WTC11 (cell line): ENCODE data around the gene NHLH2. TPM values are rescaled to one million over a fixed set of nuclear protein-coding genes. Genes with fewer than 3 reads are reported as not detected.
A peak's percentile ranks its signal among the peaks of the same experiment; 100 is the strongest.

Source experiments
- ATAC-seq: fragments of 200-7000 bp; cut with Tn5 transposase; 2 replicates; pipeline ENCODE4 v1.10.0; 2021; ENCODE audit warnings: mild to moderate bottlenecking, moderate library complexity
- CTCF ChIA-PET: fragments of 300-600 bp; sonication (Branson Sonifier 250); formaldehyde crosslinking; loops from one replicate; lab custom pipeline; 2021; ENCODE audit warnings: antibody characterized with exemption; lab: Charles Lee
- POLR2A ChIA-PET: fragments of 350-600 bp; sonication (Branson Sonifier 250); formaldehyde crosslinking; loops from one replicate; lab custom pipeline; 2021; ENCODE audit warnings: antibody characterized with exemption; lab: Charles Lee
- DNase-seq: peaks from one replicate; pipeline ENCODE4 v3.0.0; 2021; ENCODE audit warnings: low spot score
- H3K27ac Mint-ChIP-seq: 2 replicates; pipeline ENCODE4 v1.8.0; 2021; ENCODE audit warnings: mixed read lengths
- H3K27me3 Mint-ChIP-seq: 2 replicates; pipeline ENCODE4 v1.8.0; 2021; ENCODE audit warnings: low read depth, mild to moderate bottlenecking, moderate library complexity, mixed read lengths
- H3K36me3 Mint-ChIP-seq: 2 replicates; pipeline ENCODE4 v1.8.0; 2021; ENCODE audit warnings: mixed read lengths
- H3K4me1 Mint-ChIP-seq: 2 replicates; pipeline ENCODE4 v1.8.0; 2022; ENCODE audit warnings: mixed read lengths
- H3K4me3 Mint-ChIP-seq: 2 replicates; pipeline ENCODE4 v1.8.0; 2021; ENCODE audit warnings: mild to moderate bottlenecking, moderate library complexity, mixed read lengths
- H3K9me3 Mint-ChIP-seq: 2 replicates; pipeline ENCODE4 v1.8.0; 2021; ENCODE audit warnings: mixed read lengths
- E2F5 ChIP-seq: sonication (generic); formaldehyde crosslinking; IDR thresholded peaks from 2 replicates; pipeline ENCODE4 v1.8.1; 2022; ENCODE audit warnings: mild to moderate bottlenecking, moderate library complexity, missing genetic modification reagents
- ERG ChIP-seq: fragments of 250-450 bp; sonication (Bioruptor Pico); IDR thresholded peaks from 2 replicates; pipeline ENCODE4 v1.8.0; 2021; ENCODE audit warnings: mild to moderate bottlenecking
- FOXP1 ChIP-seq: sonication (generic); formaldehyde crosslinking; IDR thresholded peaks from 2 replicates; pipeline ENCODE4 v1.8.0; 2022; ENCODE audit warnings: missing genetic modification reagents, mild to moderate bottlenecking, moderate library complexity, borderline replicate concordance
- FOXP4 ChIP-seq: sonication (generic); formaldehyde crosslinking; IDR thresholded peaks from 2 replicates; pipeline ENCODE4 v1.8.0; 2022; ENCODE audit warnings: mild to moderate bottlenecking, missing genetic modification reagents
- GRHL2 ChIP-seq: fragments of 250-450 bp; sonication (Bioruptor Pico); IDR thresholded peaks from 2 replicates; pipeline ENCODE4 v1.8.0; 2022; ENCODE audit warnings: mild to moderate bottlenecking, moderate library complexity; ENCODE audit not compliant: insufficient replicate concordance, severe bottlenecking
- NFE2L1 ChIP-seq: sonication (generic); formaldehyde crosslinking; IDR thresholded peaks from 2 replicates; pipeline ENCODE4 v1.8.1; 2023; ENCODE audit warnings: missing genetic modification reagents
- NR3C1 ChIP-seq: sonication (generic); formaldehyde crosslinking; conservative IDR thresholded peaks from 2 replicates; pipeline ENCODE4 v1.8.1; 2023; ENCODE audit warnings: low read depth, mild to moderate bottlenecking, missing genetic modification reagents
- PRDM15 ChIP-seq: sonication (generic); formaldehyde crosslinking; IDR thresholded peaks from 2 replicates; pipeline ENCODE4 v1.8.0; 2022; ENCODE audit warnings: missing genetic modification reagents
- STAT6 ChIP-seq: sonication (generic); formaldehyde crosslinking; conservative IDR thresholded peaks from 2 replicates; pipeline ENCODE4 v1.8.1; 2023; ENCODE audit warnings: mild to moderate bottlenecking, low read depth, missing genetic modification reagents, moderate library complexity
- ZNF219 ChIP-seq: sonication (generic); formaldehyde crosslinking; IDR thresholded peaks from 2 replicates; pipeline ENCODE4 v1.8.0; 2023; ENCODE audit warnings: missing genetic modification reagents, mild to moderate bottlenecking, borderline replicate concordance
- ZNF416 ChIP-seq: fragments of 250-450 bp; sonication (Bioruptor Pico); IDR thresholded peaks from 2 replicates; pipeline ENCODE4 v1.9.0; 2021; ENCODE audit warnings: mild to moderate bottlenecking, inconsistent platforms
- total RNA-seq: library from RNA; stranded (reverse); gene quantifications from 3 replicates; pipeline ENCODE4 v1.2.3, GENCODE V29; 2021
- TF ChIP-seq, protein P1 (sequence below): sonication (generic); formaldehyde crosslinking; IDR thresholded peaks from 2 replicates; pipeline ENCODE4 v1.8.0; 2023; ENCODE audit warnings: missing genetic modification reagents, mild to moderate bottlenecking, borderline replicate concordance
- TF ChIP-seq, protein P2 (sequence below): fragments of 250-450 bp; sonication (Bioruptor Pico); IDR thresholded peaks from 2 replicates; pipeline ENCODE4 v2.1.2; 2022; ENCODE audit warnings: mild to moderate bottlenecking, moderate library complexity

NHLH2 gene
- total RNA-seq, 1 experiment from 2014 or later: 4.3 TPM

DNA sequence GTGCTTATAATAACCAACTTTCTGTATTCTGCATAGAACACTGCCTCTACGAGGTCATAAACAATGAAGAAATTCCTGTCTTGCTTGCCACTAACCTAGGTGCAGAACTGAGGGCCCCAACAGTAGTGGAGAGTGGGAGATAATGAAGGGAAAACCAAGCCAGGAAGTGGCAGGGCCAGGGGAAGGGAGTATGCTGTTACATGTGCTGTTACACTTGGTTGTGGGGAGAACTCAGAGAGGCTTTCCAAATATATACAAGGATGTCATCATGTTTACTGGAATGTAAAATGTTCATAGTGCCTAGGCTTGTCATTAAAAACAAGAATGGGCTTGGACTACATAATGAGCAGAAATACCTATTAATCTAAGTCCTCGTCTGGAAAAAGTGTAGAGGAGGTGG is 31.1 kb downstream of the NHLH2 start (continued):
- TF ChIP-seq STAT6 (CRISPR knock-in tag): no peak
- TF ChIP-seq NFE2L1 (CRISPR knock-in tag): no peak
- TF ChIP-seq ZNF416 (CRISPR knock-in tag): no peak
- TF ChIP-seq GRHL2 (CRISPR knock-in tag): no peak
- TF ChIP-seq ZNF219 (CRISPR knock-in tag): no peak
- no peak for TF ChIP-seq FOXP1 (CRISPR knock-in tag)

DNA sequence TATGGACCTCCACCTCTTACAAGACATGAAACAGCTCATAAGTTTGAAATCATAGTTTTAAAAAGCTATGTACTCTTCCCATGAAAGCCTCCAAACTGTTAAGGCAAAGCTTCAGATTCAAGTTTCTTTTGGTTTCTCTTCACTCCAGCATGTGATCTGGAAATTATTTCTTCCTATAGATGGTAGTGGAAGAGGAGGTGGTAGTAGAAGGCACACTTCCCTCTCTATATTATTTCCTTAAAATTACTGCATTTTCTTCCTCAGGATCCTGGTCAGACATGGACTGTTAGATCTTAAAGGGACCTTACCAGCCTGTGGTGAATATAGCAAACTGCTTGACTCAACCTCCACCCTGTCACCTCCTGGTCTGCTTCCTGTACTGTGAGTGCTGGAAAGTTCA is 31.9 kb downstream of the NHLH2 start:
- Mint-ChIP-seq H3K36me3 (peaks cover 10% of the 10 kb centered on the region), H3K27ac (no peak overlapping the region), H3K4me3 (no peak overlapping the region), H3K4me1 (peaks cover 22% of the 10 kb centered on the region)
- CTCF ChIA-PET: interaction anchor here (1.3 to 1.5 kb wide), 3 partner anchors 172 to 211 kb away, joined by 3 to 6 read pairs (median 4); no protein-coding TSS in a partner anchor
- ATAC-seq (no peak), DNase-seq (no peak)
- POLR2A ChIA-PET: no interaction called here
- TF ChIP-seq GRHL2 (CRISPR knock-in tag): no peak
- TF ChIP-seq, all 79 proteins: peak for 0
- Mint-ChIP-seq H3K27me3 (peaks cover 3% of the 10 kb centered on the region; the same call in 1 of the 2 replicates), H3K9me3 (peaks cover 30% of the 10 kb centered on the region)

GRCh38 chr1:115807723-115808122 is 33.2 kb downstream of the NHLH2 start:
- peaks cover 22% of the 10 kb centered on the region for H3K4me1 Mint-ChIP-seq
- POLR2A ChIA-PET: no interaction called here
- peaks cover 13% of the 10 kb centered on the region for H3K36me3 Mint-ChIP-seq
- CTCF ChIA-PET: interaction anchor here (0.5 to 1.3 kb wide), 30 partner anchors 10 to 274 kb away, joined by 3 to 18 read pairs (median 4); partner anchors contain the start of gene NHLH2
- peak; percentile 92 for ATAC-seq
- no peak overlapping the region for H3K27ac Mint-ChIP-seq
- peaks cover 40% of the 10 kb centered on the region for H3K9me3 Mint-ChIP-seq
- DNase-seq: peak; percentile 48
- H3K4me3 Mint-ChIP-seq: no peak overlapping the region
- no peaks in the 10 kb centered on the region for H3K27me3 Mint-ChIP-seq
- TF ChIP-seq ERG (CRISPR knock-in tag) (no peak), PRDM15 (no peak), NR3C1 (CRISPR knock-in tag) (no peak), E2F5 (CRISPR knock-in tag) (no peak), FOXP4 (CRISPR knock-in tag) (no peak)
- TF ChIP-seq, protein P1, sequence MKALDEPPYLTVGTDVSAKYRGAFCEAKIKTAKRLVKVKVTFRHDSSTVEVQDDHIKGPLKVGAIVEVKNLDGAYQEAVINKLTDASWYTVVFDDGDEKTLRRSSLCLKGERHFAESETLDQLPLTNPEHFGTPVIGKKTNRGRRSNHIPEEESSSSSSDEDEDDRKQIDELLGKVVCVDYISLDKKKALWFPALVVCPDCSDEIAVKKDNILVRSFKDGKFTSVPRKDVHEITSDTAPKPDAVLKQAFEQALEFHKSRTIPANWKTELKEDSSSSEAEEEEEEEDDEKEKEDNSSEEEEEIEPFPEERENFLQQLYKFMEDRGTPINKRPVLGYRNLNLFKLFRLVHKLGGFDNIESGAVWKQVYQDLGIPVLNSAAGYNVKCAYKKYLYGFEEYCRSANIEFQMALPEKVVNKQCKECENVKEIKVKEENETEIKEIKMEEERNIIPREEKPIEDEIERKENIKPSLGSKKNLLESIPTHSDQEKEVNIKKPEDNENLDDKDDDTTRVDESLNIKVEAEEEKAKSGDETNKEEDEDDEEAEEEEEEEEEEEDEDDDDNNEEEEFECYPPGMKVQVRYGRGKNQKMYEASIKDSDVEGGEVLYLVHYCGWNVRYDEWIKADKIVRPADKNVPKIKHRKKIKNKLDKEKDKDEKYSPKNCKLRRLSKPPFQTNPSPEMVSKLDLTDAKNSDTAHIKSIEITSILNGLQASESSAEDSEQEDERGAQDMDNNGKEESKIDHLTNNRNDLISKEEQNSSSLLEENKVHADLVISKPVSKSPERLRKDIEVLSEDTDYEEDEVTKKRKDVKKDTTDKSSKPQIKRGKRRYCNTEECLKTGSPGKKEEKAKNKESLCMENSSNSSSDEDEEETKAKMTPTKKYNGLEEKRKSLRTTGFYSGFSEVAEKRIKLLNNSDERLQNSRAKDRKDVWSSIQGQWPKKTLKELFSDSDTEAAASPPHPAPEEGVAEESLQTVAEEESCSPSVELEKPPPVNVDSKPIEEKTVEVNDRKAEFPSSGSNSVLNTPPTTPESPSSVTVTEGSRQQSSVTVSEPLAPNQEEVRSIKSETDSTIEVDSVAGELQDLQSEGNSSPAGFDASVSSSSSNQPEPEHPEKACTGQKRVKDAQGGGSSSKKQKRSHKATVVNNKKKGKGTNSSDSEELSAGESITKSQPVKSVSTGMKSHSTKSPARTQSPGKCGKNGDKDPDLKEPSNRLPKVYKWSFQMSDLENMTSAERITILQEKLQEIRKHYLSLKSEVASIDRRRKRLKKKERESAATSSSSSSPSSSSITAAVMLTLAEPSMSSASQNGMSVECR: no peak
- TF ChIP-seq, protein P2, sequence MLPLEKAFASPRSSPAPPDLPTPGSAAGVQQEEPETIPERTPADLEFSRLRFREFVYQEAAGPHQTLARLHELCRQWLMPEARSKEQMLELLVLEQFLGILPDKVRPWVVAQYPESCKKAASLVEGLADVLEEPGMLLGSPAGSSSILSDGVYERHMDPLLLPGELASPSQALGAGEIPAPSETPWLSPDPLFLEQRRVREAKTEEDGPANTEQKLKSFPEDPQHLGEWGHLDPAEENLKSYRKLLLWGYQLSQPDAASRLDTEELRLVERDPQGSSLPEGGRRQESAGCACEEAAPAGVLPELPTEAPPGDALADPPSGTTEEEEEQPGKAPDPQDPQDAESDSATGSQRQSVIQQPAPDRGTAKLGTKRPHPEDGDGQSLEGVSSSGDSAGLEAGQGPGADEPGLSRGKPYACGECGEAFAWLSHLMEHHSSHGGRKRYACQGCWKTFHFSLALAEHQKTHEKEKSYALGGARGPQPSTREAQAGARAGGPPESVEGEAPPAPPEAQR (CRISPR knock-in tag): no peak
